Measurements from ENCODE around the gene SLC8B1.

SLC8B1 gene

GRCh38 chr12:113322343-113322742, 12.6 kb downstream of the SLC8B1 start:
- H3K36me3 ChIP-seq (ENCODE audit: control insufficient read depth in 4 of 4, insufficient read depth in 4 of 4, low read length in 3 of 4) = peaks cover 12 to 60% (median 44%) of the 10 kb centered on the region in 4 experiments
- no peak for DNase-seq
- no peak overlapping the region for H3K27ac ChIP-seq (ENCODE audit: insufficient read depth in 1 of 2, low read depth in 1 of 2, low read length in 2 of 2, poor library complexity in 1 of 2, severe bottlenecking in 2 of 2)
- H3K9me3 ChIP-seq (ENCODE audit: control extremely low read depth in 1 of 5, control insufficient read depth in 4 of 5, insufficient read depth in 2 of 5, low read depth in 1 of 5, low read length in 4 of 5) = peaks cover 0 to 9% (median 7%) of the 10 kb centered on the region in 5 experiments
- no peaks in the 10 kb centered on the region for H3K27me3 ChIP-seq (replicated peaks in 2 of 5; ENCODE audit: control insufficient read depth in 4 of 5, insufficient read depth in 5 of 5, low read length in 4 of 5)
- H3K4me1 ChIP-seq (ENCODE audit: control extremely low read depth in 1 of 4, control insufficient read depth in 4 of 4, insufficient read depth in 4 of 4, low read length in 3 of 4) = no peaks in the 10 kb centered on the region
- 100% methylated on average over 1 of the region's 2 CpGs for WGBS (ENCODE audit: insufficient coverage)
- ChIA-PET POLR2A (no interaction called here), CTCF (interaction anchor here (0.7 to 1.5 kb wide), 3 partner anchors 10 to 103 kb away, joined by 4 to 5 read pairs (median 4); no protein-coding TSS in a partner anchor)
- no peak overlapping the region for H3K4me3 ChIP-seq (ENCODE audit: control insufficient read depth in 1 of 7, extremely low read depth in 1 of 7, insufficient read depth in 4 of 7, low read depth in 2 of 7, low read length in 6 of 7)

- Histone ChIP-seq H3K9me3 (ENCODE audit: control extremely low read depth in 1 of 5, control insufficient read depth in 4 of 5, insufficient read depth in 2 of 5, low read depth in 1 of 5, low read length in 4 of 5) (peaks cover 0 to 9% (median 7%) of the 10 kb centered on the region in 5 experiments), H3K4me1 (ENCODE audit: control extremely low read depth in 1 of 4, control insufficient read depth in 4 of 4, insufficient read depth in 4 of 4, low read length in 3 of 4) (no peaks in the 10 kb centered on the region), H3K27me3 (replicated peaks in 2 of 5; ENCODE audit: control insufficient read depth in 4 of 5, insufficient read depth in 5 of 5, low read length in 4 of 5) (no peaks in the 10 kb centered on the region), H3K4me3 (ENCODE audit: control insufficient read depth in 1 of 7, extremely low read depth in 1 of 7, insufficient read depth in 4 of 7, low read depth in 2 of 7, low read length in 6 of 7) (no peak overlapping the region), H3K27ac (ENCODE audit: insufficient read depth in 1 of 2, low read depth in 1 of 2, low read length in 2 of 2, poor library complexity in 1 of 2, severe bottlenecking in 2 of 2) (no peak overlapping the region), H3K36me3 (ENCODE audit: control insufficient read depth in 4 of 4, insufficient read depth in 4 of 4, low read length in 3 of 4) (peaks cover 12 to 75% (median 53%) of the 10 kb centered on the region in 4 experiments)
- POLR2A ChIA-PET = no interaction called here
- DNase-seq = no peak
- CTCF ChIA-PET = interaction anchor here (2.0 kb wide), 2 partner anchors 11 to 12 kb away, joined by 6 read pairs; no protein-coding TSS in a partner anchor
- 99% methylated on average over 8 of the region's 12 CpGs for WGBS (ENCODE audit: insufficient coverage)
Observed at GRCh38 chr12:113320401-113320800, 14.5 kb downstream of the SLC8B1 start.

- Histone ChIP-seq H3K27ac (ENCODE audit: insufficient read depth in 1 of 2, low read depth in 1 of 2, low read length in 2 of 2, poor library complexity in 1 of 2, severe bottlenecking in 2 of 2) (no peak overlapping the region), H3K4me1 (ENCODE audit: control extremely low read depth in 1 of 4, control insufficient read depth in 4 of 4, insufficient read depth in 4 of 4, low read length in 3 of 4) (no peaks in the 10 kb centered on the region), H3K27me3 (replicated peaks in 2 of 5; ENCODE audit: control insufficient read depth in 4 of 5, insufficient read depth in 5 of 5, low read length in 4 of 5) (no peaks in the 10 kb centered on the region), H3K4me3 (ENCODE audit: control insufficient read depth in 1 of 7, extremely low read depth in 1 of 7, insufficient read depth in 4 of 7, low read depth in 2 of 7, low read length in 6 of 7) (no peak overlapping the region), H3K9me3 (ENCODE audit: control extremely low read depth in 1 of 5, control insufficient read depth in 4 of 5, insufficient read depth in 2 of 5, low read depth in 1 of 5, low read length in 4 of 5) (peaks cover 0 to 9% (median 7%) of the 10 kb centered on the region in 5 experiments), H3K36me3 (ENCODE audit: control insufficient read depth in 4 of 4, insufficient read depth in 4 of 4, low read length in 3 of 4) (peaks cover 14 to 89% (median 62%) of the 10 kb centered on the region in 4 experiments)
- WGBS (ENCODE audit: insufficient coverage) = 95% methylated on average over 10 of the region's 15 CpGs
- no peak for DNase-seq
- CTCF ChIA-PET = interaction anchor here (2.0 kb wide), 2 partner anchors 9 to 13 kb away, joined by 6 read pairs; no protein-coding TSS in a partner anchor
- POLR2A ChIA-PET = interaction anchor here (0.7 kb wide), 1 partner anchor 44 kb away, joined by 3 read pairs; no protein-coding TSS in a partner anchor
Observed at GRCh38 chr12:113318900-113319628, 15.8 kb downstream of the SLC8B1 start.

GRCh38 chr12:113318046-113318656, 16.8 kb downstream of the SLC8B1 start:
- H3K9me3 ChIP-seq (ENCODE audit: control extremely low read depth in 1 of 5, control insufficient read depth in 4 of 5, insufficient read depth in 2 of 5, low read depth in 1 of 5, low read length in 4 of 5) = peaks cover 0 to 8% (median 7%) of the 10 kb centered on the region in 5 experiments
- 97% methylated on average over 3 of the region's 4 CpGs for WGBS (ENCODE audit: insufficient coverage)
- peaks cover 14 to 93% (median 62%) of the 10 kb centered on the region in 4 experiments for H3K36me3 ChIP-seq (ENCODE audit: control insufficient read depth in 4 of 4, insufficient read depth in 4 of 4, low read length in 3 of 4)
- no peaks in the 10 kb centered on the region for H3K4me1 ChIP-seq (ENCODE audit: control extremely low read depth in 1 of 4, control insufficient read depth in 4 of 4, insufficient read depth in 4 of 4, low read length in 3 of 4)
- no peaks in the 10 kb centered on the region for H3K27me3 ChIP-seq (replicated peaks in 2 of 5; ENCODE audit: control insufficient read depth in 4 of 5, insufficient read depth in 5 of 5, low read length in 4 of 5)
- DNase-seq = peak in 1 of 3 donors; percentile 39
- ChIA-PET CTCF (interaction anchor here (2.0 kb wide), 1 partner anchor 8 kb away, joined by 6 read pairs; no protein-coding TSS in a partner anchor), POLR2A (no interaction called here)
- no peak overlapping the region for H3K4me3 ChIP-seq (ENCODE audit: control insufficient read depth in 1 of 7, extremely low read depth in 1 of 7, insufficient read depth in 4 of 7, low read depth in 2 of 7, low read length in 6 of 7)
- no peak overlapping the region for H3K27ac ChIP-seq (ENCODE audit: insufficient read depth in 1 of 2, low read depth in 1 of 2, low read length in 2 of 2, poor library complexity in 1 of 2, severe bottlenecking in 2 of 2)

GRCh38 chr12:113317122-113317521, 17.8 kb downstream of the SLC8B1 start:
- Histone ChIP-seq H3K4me3 (ENCODE audit: control insufficient read depth in 1 of 7, extremely low read depth in 1 of 7, insufficient read depth in 4 of 7, low read depth in 2 of 7, low read length in 6 of 7) (no peak overlapping the region), H3K27me3 (replicated peaks in 2 of 5; ENCODE audit: control insufficient read depth in 4 of 5, insufficient read depth in 5 of 5, low read length in 4 of 5) (no peaks in the 10 kb centered on the region), H3K27ac (ENCODE audit: insufficient read depth in 1 of 2, low read depth in 1 of 2, low read length in 2 of 2, poor library complexity in 1 of 2, severe bottlenecking in 2 of 2) (no peak overlapping the region), H3K9me3 (ENCODE audit: control extremely low read depth in 1 of 5, control insufficient read depth in 4 of 5, insufficient read depth in 2 of 5, low read depth in 1 of 5, low read length in 4 of 5) (peaks cover 0 to 4% (median 1%) of the 10 kb centered on the region in 5 experiments), H3K4me1 (ENCODE audit: control extremely low read depth in 1 of 4, control insufficient read depth in 4 of 4, insufficient read depth in 4 of 4, low read length in 3 of 4) (no peaks in the 10 kb centered on the region), H3K36me3 (ENCODE audit: control insufficient read depth in 4 of 4, insufficient read depth in 4 of 4, low read length in 3 of 4) (peaks cover 14 to 89% (median 59%) of the 10 kb centered on the region in 4 experiments)
- POLR2A ChIA-PET = no interaction called here
- WGBS (ENCODE audit: insufficient coverage) = 92% methylated on average over 2 of the region's 6 CpGs
- no peak for DNase-seq
- CTCF ChIA-PET = interaction anchor here (1.0 kb wide), 1 partner anchor 66 kb away, joined by 4 read pairs; no protein-coding TSS in a partner anchor

- no peak for DNase-seq
- no peaks in the 10 kb centered on the region for H3K27me3 ChIP-seq (replicated peaks in 2 of 5; ENCODE audit: control insufficient read depth in 4 of 5, insufficient read depth in 5 of 5, low read length in 4 of 5)
- no peak overlapping the region for H3K4me3 ChIP-seq (ENCODE audit: control insufficient read depth in 1 of 7, extremely low read depth in 1 of 7, insufficient read depth in 4 of 7, low read depth in 2 of 7, low read length in 6 of 7)
- 100% methylated on average over 2 of the region's 7 CpGs for WGBS (ENCODE audit: insufficient coverage)
- no peaks in the 10 kb centered on the region for H3K9me3 ChIP-seq (ENCODE audit: control extremely low read depth in 1 of 5, control insufficient read depth in 4 of 5, insufficient read depth in 2 of 5, low read depth in 1 of 5, low read length in 4 of 5)
- peaks cover 13 to 87% (median 57%) of the 10 kb centered on the region in 4 experiments for H3K36me3 ChIP-seq (ENCODE audit: control insufficient read depth in 4 of 4, insufficient read depth in 4 of 4, low read length in 3 of 4)
- no peaks in the 10 kb centered on the region for H3K4me1 ChIP-seq (ENCODE audit: control extremely low read depth in 1 of 4, control insufficient read depth in 4 of 4, insufficient read depth in 4 of 4, low read length in 3 of 4)
- H3K27ac ChIP-seq (ENCODE audit: insufficient read depth in 1 of 2, low read depth in 1 of 2, low read length in 2 of 2, poor library complexity in 1 of 2, severe bottlenecking in 2 of 2) = no peak overlapping the region
- ChIA-PET POLR2A (no interaction called here), CTCF (interaction anchor here (1.6 kb wide), 1 partner anchor 109 kb away, joined by 4 read pairs; no protein-coding TSS in a partner anchor)
Observed at GRCh38 chr12:113316155-113316554, 18.8 kb downstream of the SLC8B1 start.
